Measurements from ENCODE around the gene LRRC8C. TPM values are rescaled to one million over a fixed set of nuclear protein-coding genes. Genes with fewer than 3 reads are reported as not detected.

Gene LRRC8C
- total and polyA plus RNA-seq, 7 donors, result 0.69 to 7.8 (median 3.8) TPM

DNA sequence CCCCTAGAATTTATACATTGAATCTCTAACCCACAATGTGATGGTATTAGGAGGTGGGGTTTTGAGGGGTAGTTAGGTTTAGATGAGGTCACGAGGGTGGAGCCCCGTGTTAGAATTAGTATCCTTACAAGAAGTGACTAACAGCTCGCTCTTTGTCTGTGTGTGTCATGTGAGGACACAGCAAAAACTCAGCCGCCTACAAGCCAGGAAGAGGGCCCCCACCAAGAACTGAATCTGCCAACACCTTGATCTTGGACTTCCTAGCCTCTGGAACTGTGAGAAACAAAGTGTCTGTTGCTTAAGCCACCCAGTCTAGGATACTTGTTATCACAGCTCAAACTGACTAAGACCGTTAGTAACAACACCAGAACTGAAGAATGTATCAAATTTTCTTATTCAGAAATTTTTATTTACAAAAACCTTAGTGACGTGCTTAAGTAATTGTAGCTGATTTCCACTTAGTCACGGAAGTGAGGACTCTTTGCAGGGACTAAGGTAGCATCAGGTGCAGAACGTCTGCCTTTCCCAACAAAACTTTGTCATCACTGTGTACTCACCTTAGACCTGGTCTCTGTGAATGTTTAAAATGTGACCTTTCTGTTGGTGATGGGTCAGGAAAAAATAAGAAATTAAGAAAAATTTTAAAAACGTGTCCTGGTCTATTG lies 24.5 kb upstream of the LRRC8C start:
- DNase-seq, result no peak
- Histone ChIP-seq H3K27me3 (no peaks in the 10 kb centered on the region), H3K4me3 (no peak overlapping the region), H3K36me3 (no peaks in the 10 kb centered on the region), H3K9me3 (no peaks in the 10 kb centered on the region), H3K4me1 (no peaks in the 10 kb centered on the region), H3K27ac (peak overlapping the region in 2 of 4 donors; percentile 27 to 28)
- intact Hi-C loops (cut with DNase I), result no loop called here
- TF ChIP-seq POLR2A (IDR thresholded peaks at IDR 0.05) (no peak), POLR2AphosphoS5 (IDR thresholded peaks at IDR 0.05) (no peak), EP300 (IDR thresholded peaks at IDR 0.05) (no peak)
- TF ChIP-seq, protein P1, sequence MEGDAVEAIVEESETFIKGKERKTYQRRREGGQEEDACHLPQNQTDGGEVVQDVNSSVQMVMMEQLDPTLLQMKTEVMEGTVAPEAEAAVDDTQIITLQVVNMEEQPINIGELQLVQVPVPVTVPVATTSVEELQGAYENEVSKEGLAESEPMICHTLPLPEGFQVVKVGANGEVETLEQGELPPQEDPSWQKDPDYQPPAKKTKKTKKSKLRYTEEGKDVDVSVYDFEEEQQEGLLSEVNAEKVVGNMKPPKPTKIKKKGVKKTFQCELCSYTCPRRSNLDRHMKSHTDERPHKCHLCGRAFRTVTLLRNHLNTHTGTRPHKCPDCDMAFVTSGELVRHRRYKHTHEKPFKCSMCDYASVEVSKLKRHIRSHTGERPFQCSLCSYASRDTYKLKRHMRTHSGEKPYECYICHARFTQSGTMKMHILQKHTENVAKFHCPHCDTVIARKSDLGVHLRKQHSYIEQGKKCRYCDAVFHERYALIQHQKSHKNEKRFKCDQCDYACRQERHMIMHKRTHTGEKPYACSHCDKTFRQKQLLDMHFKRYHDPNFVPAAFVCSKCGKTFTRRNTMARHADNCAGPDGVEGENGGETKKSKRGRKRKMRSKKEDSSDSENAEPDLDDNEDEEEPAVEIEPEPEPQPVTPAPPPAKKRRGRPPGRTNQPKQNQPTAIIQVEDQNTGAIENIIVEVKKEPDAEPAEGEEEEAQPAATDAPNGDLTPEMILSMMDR (IDR thresholded peaks at IDR 0.05), result no peak
- WGBS, 2 donors, result 73 to 82% methylated on average over 9 of the region's 9 CpGs

- intact Hi-C loops (cut with DNase I), result no loop called here
- 83 to 93% methylated on average over 20 of the region's 20 CpGs for WGBS, 2 donors
- Histone ChIP-seq H3K4me3 (no peak overlapping the region), H3K27me3 (no peaks in the 10 kb centered on the region), H3K36me3 (no peaks in the 10 kb centered on the region), H3K27ac (peak overlapping the region in 2 of 4 donors; percentile 27 to 28), H3K4me1 (no peaks in the 10 kb centered on the region), H3K9me3 (no peaks in the 10 kb centered on the region)
- no peak for TF ChIP-seq EP300 (IDR thresholded peaks at IDR 0.05)
- no peak for TF ChIP-seq POLR2A (IDR thresholded peaks at IDR 0.05)
- TF ChIP-seq, protein P1 (IDR thresholded peaks at IDR 0.05), result no peak
- TF ChIP-seq POLR2AphosphoS5 (IDR thresholded peaks at IDR 0.05), result no peak
- no peak for DNase-seq
Observed at GRCh38 chr1:89608984-89609725, 23.8 kb upstream of the LRRC8C start.

DNA sequence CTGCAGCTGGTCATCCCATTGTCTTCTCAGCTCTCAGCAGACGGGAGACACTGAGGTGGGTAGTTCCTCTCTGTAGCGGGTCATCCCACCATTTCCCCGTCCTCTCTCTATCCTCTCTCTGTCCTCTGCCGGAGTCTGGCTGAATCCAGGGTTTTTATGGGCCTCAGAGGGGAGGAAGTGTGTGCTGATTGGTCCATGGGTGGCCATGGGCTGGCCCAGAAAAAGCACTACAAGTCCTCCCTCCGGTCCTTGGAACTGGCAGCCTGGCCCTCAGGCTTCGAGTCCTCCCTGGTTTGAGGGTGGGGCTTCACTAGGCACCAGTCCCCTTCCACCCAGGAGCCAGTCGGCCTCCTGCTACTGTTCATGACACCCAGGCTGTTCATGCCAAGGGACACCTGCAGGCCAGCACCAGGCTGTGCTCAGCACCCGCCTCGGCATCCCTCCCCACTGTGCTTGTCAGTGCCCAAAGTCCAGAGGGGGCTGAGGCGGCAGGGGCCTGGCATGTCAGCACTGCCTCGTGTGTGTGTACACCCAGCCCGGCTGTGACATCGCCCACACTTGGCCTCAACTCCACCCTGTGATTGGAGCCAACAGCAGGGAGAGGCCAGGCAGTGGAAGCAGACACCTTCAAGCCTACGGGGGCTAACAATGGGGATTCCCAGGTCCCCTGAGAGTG lies 23.0 kb upstream of the LRRC8C start:
- 78 to 85% methylated on average over 14 of the region's 14 CpGs for whole genome bisulfite sequencing, 2 donors
- Histone ChIP-seq H3K27me3 (no peaks in the 10 kb centered on the region), H3K9me3 (no peaks in the 10 kb centered on the region), H3K36me3 (no peaks in the 10 kb centered on the region), H3K27ac (no peak overlapping the region), H3K4me3 (no peak overlapping the region), H3K4me1 (no peaks in the 10 kb centered on the region)
- DNase-seq, result no peak
- TF ChIP-seq POLR2AphosphoS5 (IDR thresholded peaks at IDR 0.05), result no peak
- intact Hi-C loops (cut with DNase I), result no loop called here

GRCh38 chr1:89610457-89611011 lies 22.4 kb upstream of the LRRC8C start:
- TF ChIP-seq POLR2A (IDR thresholded peaks at IDR 0.05) (no peak), EP300 (IDR thresholded peaks at IDR 0.05) (no peak), POLR2AphosphoS5 (IDR thresholded peaks at IDR 0.05) (no peak)
- TF ChIP-seq, protein P1 (IDR thresholded peaks at IDR 0.05), result no peak
- intact Hi-C loops (cut with DNase I), result no loop called here
- Histone ChIP-seq H3K36me3 (no peaks in the 10 kb centered on the region), H3K9me3 (no peaks in the 10 kb centered on the region), H3K27me3 (no peaks in the 10 kb centered on the region), H3K4me3 (no peak overlapping the region), H3K27ac (no peak overlapping the region), H3K4me1 (no peaks in the 10 kb centered on the region)
- DNase-seq, result no peak
- 84% methylated on average over 15 of the region's 15 CpGs for WGBS, 2 donors

- intact Hi-C loops (cut with DNase I), result no loop called here
- Histone ChIP-seq H3K27me3 (no peaks in the 10 kb centered on the region), H3K4me3 (no peak overlapping the region), H3K4me1 (no peaks in the 10 kb centered on the region), H3K36me3 (no peaks in the 10 kb centered on the region), H3K27ac (no peak overlapping the region), H3K9me3 (no peaks in the 10 kb centered on the region)
- 69 to 86% methylated on average over 1 of the region's 1 CpG for WGBS, 2 donors
- DNase-seq, result no peak
- TF ChIP-seq POLR2AphosphoS5 (IDR thresholded peaks at IDR 0.05) (no peak), POLR2A (IDR thresholded peaks at IDR 0.05) (no peak), EP300 (IDR thresholded peaks at IDR 0.05) (no peak)
- TF ChIP-seq, protein P1 (IDR thresholded peaks at IDR 0.05), result no peak
Observed at GRCh38 chr1:89611721-89612120, 21.2 kb upstream of the LRRC8C start.

Measured in sigmoid colon (tissue), 7 donors.